ENCODE results near the gene ZFAND3. TPM values are rescaled to one million over a fixed set of nuclear protein-coding genes. Genes with fewer than 3 reads are reported as not detected.

The ZFAND3 gene
- total RNA-seq, 2 experiments from 2014 or later, result 8.3 to 33.8 TPM

GRCh38 chr6:37987559-37987958 is 168.0 kb downstream of the ZFAND3 start:
- Histone ChIP-seq H2AFZ (ENCODE audit: low read length) (no peak overlapping the region), H3K4me1 (ENCODE audit: insufficient read depth, low read length, poor library complexity, severe bottlenecking) (no peaks in the 10 kb centered on the region), H3K36me3 (ENCODE audit: insufficient read depth, low read length) (no peaks in the 10 kb centered on the region), H4K20me1 (ENCODE audit: insufficient read depth, low read length) (peaks cover 14% of the 10 kb centered on the region), H3K79me2 (ENCODE audit: insufficient read depth, low read depth, low read length) (no peaks in the 10 kb centered on the region), H3K9me3 (ENCODE audit: low read length) (no peaks in the 10 kb centered on the region), H3K4me2 (ENCODE audit: low read length) (no peak overlapping the region), H3K27ac (ENCODE audit: low read depth, low read length, poor library complexity, severe bottlenecking) (no peak overlapping the region), H3K9me2 (ENCODE audit: insufficient read depth, low read length) (no peaks in the 10 kb centered on the region), H3K4me3 (ENCODE audit: low read depth, low read length, poor library complexity, severe bottlenecking) (no peak overlapping the region)
- TF ChIP-seq CTCF (conservative IDR thresholded peaks at IDR 0.05; ENCODE audit: low read length) (no peak), EZH2phosphoT487 (IDR thresholded peaks at IDR 0.05; ENCODE audit: borderline replicate concordance, low read depth, low read length) (no peak)
- POLR2A ChIA-PET, result interaction anchor here (0.5 to 0.9 kb wide), 4 partner anchors 8 to 624 kb away, joined by 3 to 5 read pairs (median 4); no protein-coding TSS in a partner anchor
- BruUV-seq (replicated peaks), result no TSS peak
- CTCF ChIA-PET (ENCODE audit: unreplicated experiment), result interaction anchor here (0.6 kb wide), 1 partner anchor 9 kb away, joined by 3 read pairs; no protein-coding TSS in a partner anchor
- intact Hi-C loops (cut with micrococcal nuclease; ENCODE audit: unreplicated experiment), result no loop called here
- no peak for DNase-seq (ENCODE audit: low spot score)

- Histone ChIP-seq H3K79me2 (ENCODE audit: insufficient read depth, low read depth, low read length) (no peaks in the 10 kb centered on the region), H3K9me3 (ENCODE audit: low read length) (no peaks in the 10 kb centered on the region), H4K20me1 (ENCODE audit: insufficient read depth, low read length) (peaks cover 14% of the 10 kb centered on the region), H3K9me2 (ENCODE audit: insufficient read depth, low read length) (no peaks in the 10 kb centered on the region), H3K36me3 (ENCODE audit: insufficient read depth, low read length) (no peaks in the 10 kb centered on the region), H3K4me1 (ENCODE audit: insufficient read depth, low read length, poor library complexity, severe bottlenecking) (no peaks in the 10 kb centered on the region), H3K4me2 (ENCODE audit: low read length) (no peak overlapping the region), H3K4me3 (ENCODE audit: low read depth, low read length, poor library complexity, severe bottlenecking) (no peak overlapping the region), H3K27ac (ENCODE audit: low read depth, low read length, poor library complexity, severe bottlenecking) (no peak overlapping the region), H2AFZ (ENCODE audit: low read length) (no peak overlapping the region)
- BruUV-seq (replicated peaks), result no TSS peak
- intact Hi-C loops (cut with micrococcal nuclease; ENCODE audit: unreplicated experiment), result no loop called here
- DNase-seq (ENCODE audit: low spot score), result no peak
- ChIA-PET CTCF (ENCODE audit: unreplicated experiment) (interaction anchor here (0.6 kb wide), 1 partner anchor 8 kb away, joined by 3 read pairs; no protein-coding TSS in a partner anchor), POLR2A (interaction anchor here (0.5 to 0.9 kb wide), 4 partner anchors 9 to 624 kb away, joined by 3 to 5 read pairs (median 4); no protein-coding TSS in a partner anchor)
- no peak for TF ChIP-seq EZH2phosphoT487 (IDR thresholded peaks at IDR 0.05; ENCODE audit: borderline replicate concordance, low read depth, low read length)
Observed at GRCh38 chr6:37988127-37988526, 168.6 kb downstream of the ZFAND3 start.

GRCh38 chr6:37988696-37989095 is 169.2 kb downstream of the ZFAND3 start:
- BruUV-seq (replicated peaks), result no TSS peak
- DNase-seq (ENCODE audit: low spot score), result no peak
- Histone ChIP-seq H3K79me2 (ENCODE audit: insufficient read depth, low read depth, low read length) (no peaks in the 10 kb centered on the region), H4K20me1 (ENCODE audit: insufficient read depth, low read length) (peaks cover 14% of the 10 kb centered on the region), H3K36me3 (ENCODE audit: insufficient read depth, low read length) (no peaks in the 10 kb centered on the region), H3K4me1 (ENCODE audit: insufficient read depth, low read length, poor library complexity, severe bottlenecking) (no peaks in the 10 kb centered on the region), H3K9me2 (ENCODE audit: insufficient read depth, low read length) (no peaks in the 10 kb centered on the region), H3K4me3 (ENCODE audit: low read depth, low read length, poor library complexity, severe bottlenecking) (no peak overlapping the region), H3K9me3 (ENCODE audit: low read length) (no peaks in the 10 kb centered on the region), H3K4me2 (ENCODE audit: low read length) (no peak overlapping the region), H2AFZ (ENCODE audit: low read length) (no peak overlapping the region), H3K27ac (ENCODE audit: low read depth, low read length, poor library complexity, severe bottlenecking) (no peak overlapping the region)
- no peak for TF ChIP-seq CTCF (conservative IDR thresholded peaks at IDR 0.05; ENCODE audit: low read length)
- no peak for TF ChIP-seq EZH2phosphoT487 (IDR thresholded peaks at IDR 0.05; ENCODE audit: borderline replicate concordance, low read depth, low read length)
- ChIA-PET CTCF (ENCODE audit: unreplicated experiment) (no interaction called here), POLR2A (no interaction called here)
- intact Hi-C loops (cut with micrococcal nuclease; ENCODE audit: unreplicated experiment), result no loop called here

All from OCI-LY7 (cell line).